Glutamatergic neuron (in vitro differentiated cells): ENCODE data around the gene PPP2R2C. TPM values are rescaled to one million over a fixed set of nuclear protein-coding genes. Genes with fewer than 3 reads are reported as not detected.

Experiments used
- DNase-seq: peaks from one replicate; pipeline ENCODE4 v3.0.0; 2022
- H3K27ac Mint-ChIP-seq: one replicate; pipeline ENCODE4 v1.8.0; 2020; ENCODE audit warnings: mild to moderate bottlenecking, mixed read lengths, inconsistent platforms; ENCODE audit not compliant: unreplicated experiment
- H3K27me3 Mint-ChIP-seq: one replicate; pipeline ENCODE4 v1.8.0; 2020; ENCODE audit warnings: mild to moderate bottlenecking, moderate library complexity, mixed read lengths, inconsistent platforms; ENCODE audit not compliant: unreplicated experiment
- H3K36me3 Mint-ChIP-seq: one replicate; pipeline ENCODE4 v1.8.0; 2020; ENCODE audit warnings: mild to moderate bottlenecking, mixed read lengths, inconsistent platforms; ENCODE audit not compliant: unreplicated experiment
- H3K4me1 Mint-ChIP-seq: one replicate; pipeline ENCODE4 v1.8.0; 2020; ENCODE audit warnings: mild to moderate bottlenecking, low read depth, mixed read lengths, inconsistent platforms; ENCODE audit not compliant: unreplicated experiment
- H3K4me3 Mint-ChIP-seq: one replicate; pipeline ENCODE4 v1.8.0; 2020; ENCODE audit warnings: mild to moderate bottlenecking, mixed read lengths, inconsistent platforms; ENCODE audit not compliant: unreplicated experiment
- H3K9me3 Mint-ChIP-seq: one replicate; pipeline ENCODE4 v1.8.0; 2020; ENCODE audit warnings: mild to moderate bottlenecking, moderate library complexity, mixed read lengths, inconsistent platforms; ENCODE audit not compliant: unreplicated experiment
- CTCF ChIP-seq: fragments of 200-600 bp; sonication (generic); IDR thresholded peaks from one replicate; pipeline ENCODE4 v1.5.0; 2021; ENCODE audit not compliant: partially characterized antibody, unreplicated experiment
- total RNA-seq: library from RNA; stranded (reverse); fragmentation: NEBNext Ultra II Directional; extraction: Animal tissue kit (Norgen Biotek cat#: 25700); gene quantifications from one replicate; pipeline ENCODE4 v1.2.1, GENCODE V29; 2021; ENCODE audit not compliant: unreplicated experiment

The PPP2R2C gene
- total RNA-seq, 1 donor from 2014 or later: 9.4 TPM

- Mint-ChIP-seq H3K36me3 (no peaks in the 10 kb centered on the region), H3K9me3 (no peaks in the 10 kb centered on the region), H3K27ac (no peak overlapping the region), H3K27me3 (peaks cover 4% of the 10 kb centered on the region), H3K4me1 (peaks cover 14% of the 10 kb centered on the region), H3K4me3 (no peak overlapping the region)
- DNase-seq: no peak
- no peak for TF ChIP-seq CTCF
These were observed 192.7 kb downstream of the PPP2R2C start for GRCh38 chr4:6279582-6280289.

GRCh38 chr4:6278801-6279197 is 193.6 kb downstream of the PPP2R2C start:
- no peaks in the 10 kb centered on the region for H3K36me3 Mint-ChIP-seq
- H3K4me3 Mint-ChIP-seq: no peak overlapping the region
- H3K27ac Mint-ChIP-seq: no peak overlapping the region
- peaks cover 4% of the 10 kb centered on the region for H3K27me3 Mint-ChIP-seq
- no peak for DNase-seq
- TF ChIP-seq CTCF: no peak
- H3K4me1 Mint-ChIP-seq: peaks cover 16% of the 10 kb centered on the region
- no peaks in the 10 kb centered on the region for H3K9me3 Mint-ChIP-seq

- Mint-ChIP-seq H3K4me3 (no peak overlapping the region), H3K36me3 (no peaks in the 10 kb centered on the region), H3K27me3 (peaks cover 6% of the 10 kb centered on the region), H3K9me3 (no peaks in the 10 kb centered on the region), H3K4me1 (peaks cover 22% of the 10 kb centered on the region), H3K27ac (no peak overlapping the region)
- no peak for TF ChIP-seq CTCF
- no peak for DNase-seq
These were observed 194.2 kb downstream of the PPP2R2C start for GRCh38 chr4:6277935-6278800.

GRCh38 chr4:6277139-6277802 is 195.1 kb downstream of the PPP2R2C start:
- Mint-ChIP-seq H3K4me3 (no peak overlapping the region), H3K27ac (peak overlapping the region; percentile 8), H3K27me3 (peaks cover 6% of the 10 kb centered on the region), H3K9me3 (no peaks in the 10 kb centered on the region), H3K4me1 (peaks cover 31% of the 10 kb centered on the region), H3K36me3 (no peaks in the 10 kb centered on the region)
- TF ChIP-seq CTCF: no peak
- DNase-seq: peak; percentile 49
